Measurements from ENCODE around the gene MPHOSPH9.

MPHOSPH9 gene

GRCh38 chr12:123145211-123145610, 87.7 kb downstream of the MPHOSPH9 start:
- no peak for DNase-seq

GRCh38 chr12:123143736-123144461, 89.0 kb downstream of the MPHOSPH9 start:
- no peak for DNase-seq

- DNase-seq, result no peak
Observed at GRCh38 chr12:123142921-123143735, 89.8 kb downstream of the MPHOSPH9 start.

GRCh38 chr12:123142518-123142840, 90.5 kb downstream of the MPHOSPH9 start:
- no peak for DNase-seq

GRCh38 chr12:123141615-123142517, 91.1 kb downstream of the MPHOSPH9 start:
- no peak for DNase-seq

- DNase-seq, result no peak
Observed at GRCh38 chr12:123140676-123141614, 92.0 kb downstream of the MPHOSPH9 start.

GRCh38 chr12:123139926-123140675, 92.8 kb downstream of the MPHOSPH9 start:
- DNase-seq, result no peak

GRCh38 chr12:123135688-123136087, 97.3 kb downstream of the MPHOSPH9 start:
- no peak for DNase-seq

GRCh38 chr12:123134826-123135225, 98.1 kb downstream of the MPHOSPH9 start:
- DNase-seq, result no peak

GRCh38 chr12:123134271-123134671, 98.7 kb downstream of the MPHOSPH9 start:
- DNase-seq, result no peak

- DNase-seq, result no peak
Observed at GRCh38 chr12:123133701-123134100, 99.2 kb downstream of the MPHOSPH9 start.

- no peak for DNase-seq
Observed at GRCh38 chr12:123132951-123133619, 99.9 kb downstream of the MPHOSPH9 start.

GRCh38 chr12:123131879-123132402, 101.0 kb downstream of the MPHOSPH9 start:
- DNase-seq, result peak in 1 of 2 experiments; percentile 22

- DNase-seq, result no peak
Observed at GRCh38 chr12:123131291-123131832, 101.6 kb downstream of the MPHOSPH9 start.

GRCh38 chr12:123129621-123130020, 103.3 kb downstream of the MPHOSPH9 start:
- no peak for DNase-seq

- no peak for DNase-seq
Observed at GRCh38 chr12:123127182-123127495, 105.8 kb downstream of the MPHOSPH9 start.

GRCh38 chr12:123126294-123127181, 106.4 kb downstream of the MPHOSPH9 start:
- DNase-seq, result no peak

GRCh38 chr12:123122626-123123025, 110.3 kb downstream of the MPHOSPH9 start:
- DNase-seq, result no peak

GRCh38 chr12:123121670-123122069, 111.3 kb downstream of the MPHOSPH9 start:
- no peak for DNase-seq

All from NCI-H1930 (cell line).